K562 (cell line): ENCODE results near the gene THRSP. TPM values are rescaled to one million over a fixed set of nuclear protein-coding genes. Genes with fewer than 3 reads are reported as not detected.
A peak's percentile ranks its signal among the peaks of the same experiment; 100 is the strongest.

Experiments used
- BCOR ChIP-seq: fragments of 450-650 bp; IDR thresholded peaks from 2 replicates; pipeline ENCODE4 v1.6.1; 2016
- ETV5 ChIP-seq: sonication (generic); formaldehyde crosslinking; IDR thresholded peaks from 2 replicates; pipeline ENCODE4 v1.4.0; 2020; ENCODE audit warnings: low read depth, mild to moderate bottlenecking, missing genetic modification reagents
- L3MBTL2 ChIP-seq: fragments of 450-650 bp; IDR thresholded peaks from 2 replicates; pipeline ENCODE4 v1.6.1; 2016; ENCODE audit warnings: mild to moderate bottlenecking, moderate library complexity
- MCM2 ChIP-seq: fragments of 450-650 bp; IDR thresholded peaks from 2 replicates; pipeline ENCODE4 v1.6.1; 2017; ENCODE audit warnings: low read depth, mild to moderate bottlenecking
- NCOA2 ChIP-seq, 2 experiments: fragments of 450-650 bp; IDR thresholded peaks; 2 replicates each; pipeline ENCODE4 v1.6.1; 2018; ENCODE audit warnings: mild to moderate bottlenecking in 2 of 2, moderate library complexity in 1 of 2; ENCODE audit not compliant: partially characterized antibody in 2 of 2
- NCOA4 ChIP-seq: fragments of 450-650 bp; IDR thresholded peaks from 2 replicates; pipeline ENCODE4 v1.6.1; 2018; ENCODE audit warnings: mild to moderate bottlenecking; ENCODE audit not compliant: partially characterized antibody
- NR2F6 ChIP-seq: fragments of 450-650 bp; formaldehyde crosslinking; IDR thresholded peaks from 2 replicates; pipeline ENCODE4 v1.4.0; 2020; ENCODE audit warnings: mild to moderate bottlenecking
- SMAD2 ChIP-seq: fragments of 150-350 bp; IDR thresholded peaks from 2 replicates; pipeline ENCODE4 v1.6.1; 2014; ENCODE audit warnings: low read depth, mild to moderate bottlenecking, low read length
- THRAP3 ChIP-seq: fragments of 450-650 bp; IDR thresholded peaks from 2 replicates; pipeline ENCODE4 v1.6.1; 2016; ENCODE audit warnings: mild to moderate bottlenecking, inconsistent platforms, borderline replicate concordance
- TOE1 ChIP-seq, 2 experiments: fragments of 450-650 bp in 1 of 2; sonication (generic) in 1 of 2; formaldehyde crosslinking in 1 of 2; IDR thresholded peaks; 2 replicates each; pipeline versions ENCODE4 v1.7.1 to v1.8.0; 2016 to 2022; ENCODE audit warnings: borderline replicate concordance in 2 of 2, mild to moderate bottlenecking in 2 of 2, antibody characterized with exemption in 1 of 2, inconsistent platforms in 1 of 2, low read depth in 1 of 2, missing genetic modification reagents in 1 of 2, moderate library complexity in 1 of 2
- TRIM24 ChIP-seq, 2 experiments: fragments of 450-650 bp; IDR thresholded peaks; 2 replicates each; pipeline ENCODE4 v1.6.1; 2016
- XRCC4 ChIP-seq: IDR thresholded peaks from one replicate; pipeline ENCODE4 v1.6.1; 2011; ENCODE audit not compliant: insufficient read depth, insufficient read length; ENCODE audit errors: extremely low read depth
- polyA plus RNA-seq, 8 experiments: library from polyadenylated mRNA; depleted of rRNA in 4 of 8; stranded (reverse) in 5 of 8; unstranded in 3 of 8; fragments of >200 nt; fragmentation: Nextera tagmentation in 2 of 8; fragmentation: Illumina TruSeq in 1 of 8; extraction: Ambion mirVana in 2 of 8; extraction: Trizol in 1 of 8; gene quantifications; 2 replicates each; pipeline versions ENCODE4 v1.2.1 to v1.2.3, GENCODE V29; 2011 to 2014; ENCODE audit warnings: inconsistent platforms in 1 of 8, missing spikeins in 1 of 8
- total RNA-seq, 7 experiments: library from RNA; depleted of rRNA in 6 of 7; stranded (reverse); fragments of >200 nt in 6 of 7; fragmentation: Illumina TruSeq in 2 of 7; extraction: Trizol in 2 of 7; gene quantifications; 2 replicates each; pipeline versions ENCODE4 v1.2.1 to v1.2.3, GENCODE V29; 2011 to 2021; ENCODE audit warnings: low replicate concordance in 1 of 7
- TF ChIP-seq, protein P1 (sequence below), 2 experiments: fragments of 450-650 bp in 1 of 2; sonication (generic) in 1 of 2; formaldehyde crosslinking in 1 of 2; IDR thresholded peaks; 2 replicates each; pipeline versions ENCODE4 v1.7.1 to v1.9.0; 2016 to 2022; ENCODE audit warnings: inconsistent platforms in 1 of 2, mild to moderate bottlenecking in 1 of 2, missing genetic modification reagents in 1 of 2
- TF ChIP-seq, protein P2 (sequence below): sonication (generic); formaldehyde crosslinking; IDR thresholded peaks from 2 replicates; pipeline ENCODE4 v1.8.1; 2023; ENCODE audit warnings: mild to moderate bottlenecking, missing genetic modification reagents
- TF ChIP-seq, protein P3 (sequence below), 2 experiments: fragments of 450-650 bp; conservative IDR thresholded peaks; 2 replicates each; pipeline ENCODE4 v1.6.1; 2017; ENCODE audit warnings: mild to moderate bottlenecking in 2 of 2, moderate library complexity in 2 of 2

THRSP gene
- total and polyA plus RNA-seq, 9 of the 15 experiments (the other 6 are each of a cell fraction or from before 2014, with no cell fraction given): 0.23 to 0.56 (median 0.31) TPM; not detected in 2

DNA sequence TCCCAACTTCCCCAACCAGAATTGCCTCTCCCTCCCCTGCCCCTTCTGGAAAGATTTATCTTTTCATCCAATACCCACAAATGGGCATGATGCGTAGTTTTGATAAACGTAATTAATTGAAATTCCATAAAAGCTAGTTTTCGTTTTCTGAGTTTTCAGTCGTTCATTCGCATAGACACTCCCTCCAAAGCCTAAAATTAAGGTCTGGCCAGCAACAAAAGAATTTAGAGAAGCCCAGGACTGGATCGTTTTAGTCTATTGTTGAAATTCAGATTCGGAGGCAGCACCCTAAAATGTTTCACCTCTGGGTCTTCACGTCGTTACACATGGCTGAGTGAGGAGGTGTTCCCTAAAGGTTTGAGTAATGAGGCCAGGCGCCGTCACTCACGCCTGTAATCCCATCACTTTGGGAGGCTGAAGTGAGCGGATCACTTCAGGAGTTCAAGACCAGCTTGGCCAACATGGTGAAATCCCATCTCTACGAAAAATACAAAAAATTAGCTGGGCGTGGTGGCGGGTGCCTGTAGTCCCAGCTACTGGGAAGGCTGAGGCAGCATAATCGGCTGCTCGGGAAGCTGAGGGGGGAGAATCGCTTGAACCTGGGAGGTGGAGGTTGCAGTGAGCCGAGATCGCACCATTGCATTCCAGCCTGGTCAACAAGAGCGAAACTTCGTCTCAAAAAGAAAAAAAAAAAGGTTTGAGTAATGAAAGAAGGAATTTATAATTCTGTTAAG is 16.6 kb downstream of the THRSP start (continued):
- TF ChIP-seq, protein P1, sequence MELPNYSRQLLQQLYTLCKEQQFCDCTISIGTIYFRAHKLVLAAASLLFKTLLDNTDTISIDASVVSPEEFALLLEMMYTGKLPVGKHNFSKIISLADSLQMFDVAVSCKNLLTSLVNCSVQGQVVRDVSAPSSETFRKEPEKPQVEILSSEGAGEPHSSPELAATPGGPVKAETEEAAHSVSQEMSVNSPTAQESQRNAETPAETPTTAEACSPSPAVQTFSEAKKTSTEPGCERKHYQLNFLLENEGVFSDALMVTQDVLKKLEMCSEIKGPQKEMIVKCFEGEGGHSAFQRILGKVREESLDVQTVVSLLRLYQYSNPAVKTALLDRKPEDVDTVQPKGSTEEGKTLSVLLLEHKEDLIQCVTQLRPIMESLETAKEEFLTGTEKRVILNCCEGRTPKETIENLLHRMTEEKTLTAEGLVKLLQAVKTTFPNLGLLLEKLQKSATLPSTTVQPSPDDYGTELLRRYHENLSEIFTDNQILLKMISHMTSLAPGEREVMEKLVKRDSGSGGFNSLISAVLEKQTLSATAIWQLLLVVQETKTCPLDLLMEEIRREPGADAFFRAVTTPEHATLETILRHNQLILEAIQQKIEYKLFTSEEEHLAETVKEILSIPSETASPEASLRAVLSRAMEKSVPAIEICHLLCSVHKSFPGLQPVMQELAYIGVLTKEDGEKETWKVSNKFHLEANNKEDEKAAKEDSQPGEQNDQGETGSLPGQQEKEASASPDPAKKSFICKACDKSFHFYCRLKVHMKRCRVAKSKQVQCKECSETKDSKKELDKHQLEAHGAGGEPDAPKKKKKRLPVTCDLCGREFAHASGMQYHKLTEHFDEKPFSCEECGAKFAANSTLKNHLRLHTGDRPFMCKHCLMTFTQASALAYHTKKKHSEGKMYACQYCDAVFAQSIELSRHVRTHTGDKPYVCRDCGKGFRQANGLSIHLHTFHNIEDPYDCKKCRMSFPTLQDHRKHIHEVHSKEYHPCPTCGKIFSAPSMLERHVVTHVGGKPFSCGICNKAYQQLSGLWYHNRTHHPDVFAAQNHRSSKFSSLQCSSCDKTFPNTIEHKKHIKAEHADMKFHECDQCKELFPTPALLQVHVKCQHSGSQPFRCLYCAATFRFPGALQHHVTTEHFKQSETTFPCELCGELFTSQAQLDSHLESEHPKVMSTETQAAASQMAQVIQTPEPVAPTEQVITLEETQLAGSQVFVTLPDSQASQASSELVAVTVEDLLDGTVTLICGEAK (IDR thresholded peaks at IDR 0.05): peak; percentile 50; the same call in 1 of the 2 replicates
- TF ChIP-seq, protein P1 (CRISPR knock-in tag; IDR thresholded peaks at IDR 0.05): no peak
- no peak for TF ChIP-seq NR2F6
- no peak for TF ChIP-seq SMAD2
- no peak for TF ChIP-seq ETV5 (CRISPR knock-in tag)
- no peak for TF ChIP-seq XRCC4
- TF ChIP-seq TRIM24 (IDR thresholded peaks at IDR 0.05): 0 out of 4 replicates have a peak, but pooled peaks of 1 of the 2 experiments have one; percentile 11
- no peak for TF ChIP-seq L3MBTL2
- no peak for TF ChIP-seq NCOA4
- TF ChIP-seq NCOA2 (IDR thresholded peaks at IDR 0.05; ENCODE audit: partially characterized antibody in 2 of 2): no peak
- TF ChIP-seq, protein P2, sequence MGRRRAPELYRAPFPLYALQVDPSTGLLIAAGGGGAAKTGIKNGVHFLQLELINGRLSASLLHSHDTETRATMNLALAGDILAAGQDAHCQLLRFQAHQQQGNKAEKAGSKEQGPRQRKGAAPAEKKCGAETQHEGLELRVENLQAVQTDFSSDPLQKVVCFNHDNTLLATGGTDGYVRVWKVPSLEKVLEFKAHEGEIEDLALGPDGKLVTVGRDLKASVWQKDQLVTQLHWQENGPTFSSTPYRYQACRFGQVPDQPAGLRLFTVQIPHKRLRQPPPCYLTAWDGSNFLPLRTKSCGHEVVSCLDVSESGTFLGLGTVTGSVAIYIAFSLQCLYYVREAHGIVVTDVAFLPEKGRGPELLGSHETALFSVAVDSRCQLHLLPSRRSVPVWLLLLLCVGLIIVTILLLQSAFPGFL: peak; percentile 21; the same call in 1 of the 2 replicates
- TF ChIP-seq BCOR: no peak
- no peak for TF ChIP-seq THRAP3
- no peak for TF ChIP-seq TOE1 (IDR thresholded peaks at IDR 0.05; ENCODE audit: borderline replicate concordance)
- TF ChIP-seq TOE1 (CRISPR knock-in tag; IDR thresholded peaks at IDR 0.05; ENCODE audit: borderline replicate concordance, low read depth): no peak
- TF ChIP-seq, protein P3, sequence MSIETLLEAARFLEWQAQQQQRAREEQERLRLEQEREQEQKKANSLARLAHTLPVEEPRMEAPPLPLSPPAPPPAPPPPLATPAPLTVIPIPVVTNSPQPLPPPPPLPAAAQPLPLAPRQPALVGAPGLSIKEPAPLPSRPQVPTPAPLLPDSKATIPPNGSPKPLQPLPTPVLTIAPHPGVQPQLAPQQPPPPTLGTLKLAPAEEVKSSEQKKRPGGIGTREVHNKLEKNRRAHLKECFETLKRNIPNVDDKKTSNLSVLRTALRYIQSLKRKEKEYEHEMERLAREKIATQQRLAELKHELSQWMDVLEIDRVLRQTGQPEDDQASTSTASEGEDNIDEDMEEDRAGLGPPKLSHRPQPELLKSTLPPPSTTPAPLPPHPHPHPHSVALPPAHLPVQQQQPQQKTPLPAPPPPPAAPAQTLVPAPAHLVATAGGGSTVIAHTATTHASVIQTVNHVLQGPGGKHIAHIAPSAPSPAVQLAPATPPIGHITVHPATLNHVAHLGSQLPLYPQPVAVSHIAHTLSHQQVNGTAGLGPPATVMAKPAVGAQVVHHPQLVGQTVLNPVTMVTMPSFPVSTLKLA (conservative IDR thresholded peaks at IDR 0.05): no peak
- no peak for TF ChIP-seq MCM2
